Right atrium auricular region (tissue), 2 donors: ENCODE results near the gene PLXNA2. TPM values are rescaled to one million over a fixed set of nuclear protein-coding genes. Genes with fewer than 3 reads are reported as not detected.

Experiments
- DNase-seq: peaks from one replicate; pipeline ENCODE4 v3.0.0-alpha.2; 2019; ENCODE audit warnings: low spot score
- H3K27ac ChIP-seq, 2 donors: fragments of 200-600 bp; sonication (generic); 1 replicate in 1 of 2; 2 replicates in 1 of 2; pipeline ENCODE4 v1.5.1; 2016 to 2019
- H3K27me3 ChIP-seq, 2 donors: fragments of 200-600 bp; sonication (generic); one replicate each; pipeline versions ENCODE4 v1.5.1 to v1.6.0; 2017 to 2019
- H3K36me3 ChIP-seq: fragments of 200-600 bp; sonication (generic); one replicate; pipeline ENCODE4 v1.5.1; 2016
- H3K4me1 ChIP-seq, 2 donors: fragments of 200-600 bp; sonication (generic); one replicate each; pipeline versions ENCODE4 v1.5.1 to v1.6.0; 2017 to 2019
- H3K4me3 ChIP-seq, 2 donors: fragments of 200-600 bp; sonication (generic); 1 replicate in 1 of 2; 2 replicates in 1 of 2; pipeline ENCODE4 v1.5.1; 2017 to 2019; ENCODE audit warnings: mild to moderate bottlenecking in 1 of 2, moderate library complexity in 1 of 2
- H3K9me3 ChIP-seq, 2 donors: fragments of 200-600 bp; sonication (generic); one replicate each; pipeline ENCODE4 v1.5.1; 2019
- total RNA-seq, 2 donors: library from RNA; depleted of rRNA; stranded (reverse); fragments of >200 nt; gene quantifications; one replicate each; pipeline ENCODE4 v1.1.0, GENCODE V29; 2016
- TF ChIP-seq, protein P1 (sequence below), 2 donors: fragments of 200-600 bp; sonication (generic); IDR thresholded peaks; one replicate each; pipeline ENCODE4 v1.5.1; 2019; ENCODE audit warnings: antibody characterized with exemption in 2 of 2

Gene PLXNA2
- total RNA-seq, 2 donors from 2014 or later: 10.8 to 23.8 TPM

DNA sequence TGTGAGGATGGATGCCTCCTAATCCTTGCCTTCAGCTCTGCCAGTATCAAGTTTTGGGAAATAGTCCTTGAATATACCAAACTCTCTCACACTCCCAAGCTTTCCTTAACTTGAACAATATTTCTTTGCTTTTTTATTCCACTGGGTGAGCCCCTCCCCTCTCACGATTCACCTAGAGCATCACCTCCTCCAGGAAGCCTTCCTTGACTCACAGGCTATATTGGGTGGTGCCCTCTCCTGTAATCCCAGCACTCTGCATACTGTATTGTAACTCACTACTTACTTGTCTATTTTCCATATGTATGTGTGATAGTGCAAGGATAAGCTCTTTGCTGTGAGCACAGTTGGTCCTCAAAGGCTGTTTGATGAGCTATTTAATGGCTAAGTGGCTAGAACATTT is 114.7 kb downstream of the PLXNA2 start:
- no peak overlapping the region for H3K4me3 ChIP-seq
- H3K4me1 ChIP-seq: peaks cover 0 to 17% of the 10 kb centered on the region in 2 donors
- H3K27me3 ChIP-seq: no peaks in the 10 kb centered on the region
- H3K9me3 ChIP-seq: no peaks in the 10 kb centered on the region
- no peaks in the 10 kb centered on the region for H3K36me3 ChIP-seq
- no peak for DNase-seq
- no peak overlapping the region for H3K27ac ChIP-seq
- TF ChIP-seq, protein P1, sequence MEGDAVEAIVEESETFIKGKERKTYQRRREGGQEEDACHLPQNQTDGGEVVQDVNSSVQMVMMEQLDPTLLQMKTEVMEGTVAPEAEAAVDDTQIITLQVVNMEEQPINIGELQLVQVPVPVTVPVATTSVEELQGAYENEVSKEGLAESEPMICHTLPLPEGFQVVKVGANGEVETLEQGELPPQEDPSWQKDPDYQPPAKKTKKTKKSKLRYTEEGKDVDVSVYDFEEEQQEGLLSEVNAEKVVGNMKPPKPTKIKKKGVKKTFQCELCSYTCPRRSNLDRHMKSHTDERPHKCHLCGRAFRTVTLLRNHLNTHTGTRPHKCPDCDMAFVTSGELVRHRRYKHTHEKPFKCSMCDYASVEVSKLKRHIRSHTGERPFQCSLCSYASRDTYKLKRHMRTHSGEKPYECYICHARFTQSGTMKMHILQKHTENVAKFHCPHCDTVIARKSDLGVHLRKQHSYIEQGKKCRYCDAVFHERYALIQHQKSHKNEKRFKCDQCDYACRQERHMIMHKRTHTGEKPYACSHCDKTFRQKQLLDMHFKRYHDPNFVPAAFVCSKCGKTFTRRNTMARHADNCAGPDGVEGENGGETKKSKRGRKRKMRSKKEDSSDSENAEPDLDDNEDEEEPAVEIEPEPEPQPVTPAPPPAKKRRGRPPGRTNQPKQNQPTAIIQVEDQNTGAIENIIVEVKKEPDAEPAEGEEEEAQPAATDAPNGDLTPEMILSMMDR (IDR thresholded peaks at IDR 0.05): no peak

DNA sequence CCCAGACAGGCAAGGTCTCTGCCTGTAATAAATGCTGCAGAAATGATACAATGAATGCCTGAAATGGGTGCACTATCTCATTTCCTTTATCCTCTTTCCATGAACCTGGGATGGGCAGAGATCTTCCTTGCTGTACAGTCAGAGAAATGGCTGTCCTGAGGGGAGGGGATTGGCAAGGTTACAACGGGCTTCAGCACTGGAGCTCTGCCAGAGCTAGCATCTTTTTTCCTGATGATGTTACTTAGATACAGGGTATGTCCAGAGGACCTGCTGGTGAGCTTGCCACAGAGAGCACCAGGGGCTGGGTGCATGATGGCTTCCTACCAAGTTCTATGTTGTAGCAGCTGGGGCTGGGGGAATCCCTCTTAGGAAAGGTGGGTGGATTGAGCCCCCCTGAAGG is 115.1 kb downstream of the PLXNA2 start:
- H3K27me3 ChIP-seq: no peaks in the 10 kb centered on the region
- peaks cover 0 to 12% of the 10 kb centered on the region in 2 donors for H3K4me1 ChIP-seq
- no peaks in the 10 kb centered on the region for H3K9me3 ChIP-seq
- H3K27ac ChIP-seq: no peak overlapping the region
- no peak for DNase-seq
- H3K36me3 ChIP-seq: no peaks in the 10 kb centered on the region
- TF ChIP-seq, protein P1 (IDR thresholded peaks at IDR 0.05): no peak
- H3K4me3 ChIP-seq: no peak overlapping the region

DNA sequence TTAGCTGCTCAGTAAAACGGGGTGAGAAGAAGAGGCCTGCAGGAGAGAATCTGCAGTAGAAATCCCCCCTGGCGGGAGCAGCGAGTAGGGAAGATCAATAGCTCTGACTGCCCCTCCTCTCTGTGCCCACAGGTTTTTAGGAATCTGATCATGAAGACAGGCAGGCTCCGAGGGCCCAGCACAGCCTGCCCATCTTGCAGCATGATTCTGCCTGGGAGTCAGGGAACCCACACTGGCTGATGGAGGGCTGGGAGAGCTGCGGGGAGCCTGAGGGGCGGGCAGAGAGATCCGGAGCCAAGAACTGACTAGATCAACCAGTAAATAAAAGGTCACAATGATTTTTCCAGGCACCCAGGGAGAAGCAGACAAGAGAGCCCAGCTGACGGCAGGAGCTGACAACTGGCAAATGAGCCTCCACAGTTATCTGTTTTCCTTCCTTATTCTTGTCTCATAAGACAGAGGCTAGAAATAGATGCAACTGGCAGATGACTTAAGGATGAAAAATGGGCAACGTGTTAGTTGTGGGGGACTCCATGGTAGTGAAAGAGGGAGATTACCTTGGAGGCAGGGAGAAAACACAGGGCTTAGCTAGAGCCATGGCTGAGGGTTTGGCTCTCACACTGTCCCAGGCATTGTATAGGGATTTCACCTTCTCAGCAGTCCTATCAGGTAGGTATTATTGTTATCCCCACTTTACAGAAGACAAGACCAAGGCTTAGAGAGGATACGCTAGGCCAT is 116.2 kb downstream of the PLXNA2 start:
- H3K4me3 ChIP-seq: no peak overlapping the region
- H3K4me1 ChIP-seq: peaks cover 0 to 12% of the 10 kb centered on the region in 2 donors
- TF ChIP-seq, protein P1 (IDR thresholded peaks at IDR 0.05): no peak
- no peak overlapping the region for H3K27ac ChIP-seq
- no peaks in the 10 kb centered on the region for H3K9me3 ChIP-seq
- no peaks in the 10 kb centered on the region for H3K27me3 ChIP-seq
- no peak for DNase-seq
- H3K36me3 ChIP-seq: no peaks in the 10 kb centered on the region

DNA sequence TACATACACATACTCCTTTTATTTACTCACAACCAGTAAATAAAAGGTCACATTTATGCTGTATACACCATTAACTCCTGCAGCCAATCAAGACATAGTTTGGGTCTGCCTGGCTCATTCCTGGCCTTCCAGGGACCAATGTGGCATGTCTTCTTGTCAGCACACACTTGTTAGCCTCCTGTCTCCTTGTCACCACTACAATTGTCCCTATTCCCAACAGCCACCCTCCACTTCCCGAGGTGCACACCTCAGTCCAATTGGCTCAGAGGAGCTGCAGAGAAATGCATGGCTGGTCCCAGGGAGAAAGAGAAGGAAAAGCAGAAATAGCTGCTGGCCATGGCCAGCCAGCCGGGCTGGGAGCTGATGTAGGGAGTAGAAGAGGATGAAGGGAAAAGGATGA is 116.9 kb downstream of the PLXNA2 start:
- no peak for DNase-seq
- Histone ChIP-seq H3K4me1 (peaks cover 0 to 6% of the 10 kb centered on the region in 2 donors), H3K9me3 (no peaks in the 10 kb centered on the region), H3K27me3 (no peaks in the 10 kb centered on the region), H3K4me3 (no peak overlapping the region), H3K27ac (no peak overlapping the region), H3K36me3 (no peaks in the 10 kb centered on the region)
- TF ChIP-seq, protein P1 (IDR thresholded peaks at IDR 0.05): no peak

DNA sequence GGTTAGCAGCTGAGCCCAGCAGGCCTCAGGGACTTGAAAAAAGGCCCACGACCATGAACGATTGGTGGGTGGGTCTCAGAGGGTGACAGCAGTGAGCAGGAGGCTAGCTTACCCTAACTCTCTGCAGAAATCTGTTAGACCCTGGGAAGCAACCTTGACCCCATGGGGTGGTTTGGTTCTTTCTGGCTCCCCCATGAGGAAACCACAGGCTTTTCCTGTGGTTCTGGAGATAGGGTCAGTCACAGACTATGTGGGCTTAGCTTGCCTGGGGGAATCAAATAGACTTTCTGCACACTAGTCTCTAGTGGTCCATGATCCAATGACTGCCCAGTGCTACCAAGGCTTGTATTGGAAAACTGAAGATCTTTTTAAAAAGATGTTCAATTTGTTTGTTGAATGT is 118.1 kb downstream of the PLXNA2 start:
- no peaks in the 10 kb centered on the region for H3K9me3 ChIP-seq
- TF ChIP-seq, protein P1 (IDR thresholded peaks at IDR 0.05): no peak

More for the DNA sequence above, 118.1 kb downstream of the PLXNA2 start:
- Histone ChIP-seq H3K4me1 (no peaks in the 10 kb centered on the region), H3K36me3 (no peaks in the 10 kb centered on the region), H3K27ac (no peak overlapping the region), H3K27me3 (no peaks in the 10 kb centered on the region), H3K4me3 (no peak overlapping the region)
- DNase-seq: no peak
